Activated T-cell treated with anti-CD3 and anti-CD28 coated beads for 1 hour (primary cell): ENCODE measurements around the gene RBPJL.
"Not testable (repeated sequence)": the region's sequence is repeated elsewhere in the genome, so short reads cannot be mapped to it uniquely, and the experiment has no call there.

Experiments used
- DNase-seq: peaks from one replicate; pipeline ENCODE4 v3.0.0-alpha.2; 2020; ENCODE audit warnings: low read depth

The RBPJL gene

GRCh38 chr20:45342855-45343531 is 36.4 kb downstream of the RBPJL start:
- no peak for DNase-seq

GRCh38 chr20:45343532-45344167 is 37.0 kb downstream of the RBPJL start:
- no peak for DNase-seq

- no peak for DNase-seq
Measured at GRCh38 chr20:45344168-45344860, 37.7 kb downstream of the RBPJL start.

- no peak for DNase-seq
Measured at GRCh38 chr20:45345104-45345936, 38.7 kb downstream of the RBPJL start.

- DNase-seq, result no peak
Measured at GRCh38 chr20:45346291-45346718, 39.7 kb downstream of the RBPJL start.

- no peak for DNase-seq
Measured at GRCh38 chr20:45346851-45347250, 40.2 kb downstream of the RBPJL start.

GRCh38 chr20:45347297-45347935 is 40.8 kb downstream of the RBPJL start:
- no peak for DNase-seq

GRCh38 chr20:45347936-45348778 is 41.5 kb downstream of the RBPJL start, which contains the start of gene SDC4:
Gene SDC4, minus strand, starts transcription at chr20:45348424. Its CDS starts 40 bp downstream, at chr20:45348384.
- DNase-seq, result peak; percentile 44

- DNase-seq, result no peak
Measured at GRCh38 chr20:45350217-45350616, 43.6 kb downstream of the RBPJL start.

GRCh38 chr20:45350795-45351194 is 44.2 kb downstream of the RBPJL start:
- DNase-seq, result not testable (repeated sequence)

GRCh38 chr20:45352729-45353128 is 46.1 kb downstream of the RBPJL start:
- no peak for DNase-seq

GRCh38 chr20:45353746-45354145 is 47.1 kb downstream of the RBPJL start:
- no peak for DNase-seq

GRCh38 chr20:45354423-45355208 is 48.0 kb downstream of the RBPJL start:
- DNase-seq, result no peak

- DNase-seq, result no peak
Measured at GRCh38 chr20:45355209-45356084, 48.8 kb downstream of the RBPJL start.

GRCh38 chr20:45358282-45359068 is 51.8 kb downstream of the RBPJL start:
- no peak for DNase-seq

- DNase-seq, result no peak
Measured at GRCh38 chr20:45359069-45359405, 52.4 kb downstream of the RBPJL start.

- DNase-seq, result no peak
Measured at GRCh38 chr20:45359406-45360148, 52.9 kb downstream of the RBPJL start.
